LNCaP clone FGC (cell line): ENCODE data around the gene TEDC2.

ENCODE experiments used
- DNase-seq: peaks from one replicate; pipeline ENCODE4 v3.0.0-alpha.2; 2011; ENCODE audit warnings: low read depth
- H3K4me3 ChIP-seq: 2 replicates; pipeline ENCODE4 v1.5.1; 2011; ENCODE audit warnings: mild to moderate bottlenecking, low read depth, low read length, control low read depth
- TF ChIP-seq, protein P1 (sequence below): IDR thresholded peaks from 2 replicates; pipeline ENCODE4 v1.5.1; 2012; ENCODE audit warnings: mild to moderate bottlenecking; ENCODE audit not compliant: control insufficient read depth, insufficient read depth; ENCODE audit errors: extremely low read depth

TEDC2 gene

DNA sequence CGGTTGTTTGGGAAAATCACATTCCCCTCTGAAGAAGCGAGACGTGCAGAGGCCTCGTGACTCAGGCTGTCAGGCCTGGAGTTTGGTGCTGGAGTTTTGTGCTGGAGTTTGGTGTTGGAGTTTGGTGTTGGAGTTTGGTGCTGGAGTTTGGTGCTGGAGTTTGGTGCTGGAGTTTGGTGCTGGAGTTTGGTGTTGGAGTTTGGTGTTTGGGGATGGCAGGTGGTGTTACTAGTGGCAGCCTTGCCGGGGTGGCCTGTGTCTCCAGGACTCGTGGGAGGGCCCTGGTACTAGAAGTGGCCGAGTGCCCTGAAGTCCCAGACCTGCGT lies 27.6 kb downstream of the TEDC2 start:
- TF ChIP-seq, protein P1, sequence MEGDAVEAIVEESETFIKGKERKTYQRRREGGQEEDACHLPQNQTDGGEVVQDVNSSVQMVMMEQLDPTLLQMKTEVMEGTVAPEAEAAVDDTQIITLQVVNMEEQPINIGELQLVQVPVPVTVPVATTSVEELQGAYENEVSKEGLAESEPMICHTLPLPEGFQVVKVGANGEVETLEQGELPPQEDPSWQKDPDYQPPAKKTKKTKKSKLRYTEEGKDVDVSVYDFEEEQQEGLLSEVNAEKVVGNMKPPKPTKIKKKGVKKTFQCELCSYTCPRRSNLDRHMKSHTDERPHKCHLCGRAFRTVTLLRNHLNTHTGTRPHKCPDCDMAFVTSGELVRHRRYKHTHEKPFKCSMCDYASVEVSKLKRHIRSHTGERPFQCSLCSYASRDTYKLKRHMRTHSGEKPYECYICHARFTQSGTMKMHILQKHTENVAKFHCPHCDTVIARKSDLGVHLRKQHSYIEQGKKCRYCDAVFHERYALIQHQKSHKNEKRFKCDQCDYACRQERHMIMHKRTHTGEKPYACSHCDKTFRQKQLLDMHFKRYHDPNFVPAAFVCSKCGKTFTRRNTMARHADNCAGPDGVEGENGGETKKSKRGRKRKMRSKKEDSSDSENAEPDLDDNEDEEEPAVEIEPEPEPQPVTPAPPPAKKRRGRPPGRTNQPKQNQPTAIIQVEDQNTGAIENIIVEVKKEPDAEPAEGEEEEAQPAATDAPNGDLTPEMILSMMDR: no peak
- DNase-seq: no peak
- H3K4me3 ChIP-seq: no peak overlapping the region

DNA sequence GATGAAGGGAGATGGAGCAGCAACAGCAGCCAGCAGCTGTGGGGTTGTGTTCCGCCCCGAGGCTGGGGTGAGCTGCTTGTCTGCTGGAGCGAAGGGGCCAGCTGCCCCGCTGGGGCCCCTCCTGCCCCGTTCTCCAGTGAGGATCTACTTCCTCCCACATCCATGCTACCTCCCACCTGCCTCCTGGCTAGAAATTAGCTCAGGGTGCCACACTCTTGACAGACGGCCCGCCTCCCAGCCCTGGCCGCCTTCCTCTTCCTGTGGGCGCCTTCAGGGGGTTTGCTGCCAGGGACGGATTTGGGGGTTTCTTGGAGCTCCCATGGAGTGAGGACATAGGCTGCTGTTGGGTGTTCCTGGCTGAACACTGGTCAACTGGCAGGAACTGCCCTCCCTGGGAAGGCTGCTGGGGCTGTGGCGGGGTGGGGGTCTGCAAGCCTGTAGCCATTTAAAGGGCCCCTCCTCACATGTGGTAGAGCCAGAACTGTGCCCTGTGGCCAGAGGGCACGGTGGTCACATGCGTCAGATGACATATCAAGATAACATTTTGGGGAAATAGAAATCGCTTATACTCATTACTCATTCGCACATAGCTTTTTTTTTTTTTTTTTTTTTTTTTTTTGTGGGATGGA lies 28.1 kb downstream of the TEDC2 start:
- no peak overlapping the region for H3K4me3 ChIP-seq
- TF ChIP-seq, protein P1: no peak
- no peak for DNase-seq

DNA sequence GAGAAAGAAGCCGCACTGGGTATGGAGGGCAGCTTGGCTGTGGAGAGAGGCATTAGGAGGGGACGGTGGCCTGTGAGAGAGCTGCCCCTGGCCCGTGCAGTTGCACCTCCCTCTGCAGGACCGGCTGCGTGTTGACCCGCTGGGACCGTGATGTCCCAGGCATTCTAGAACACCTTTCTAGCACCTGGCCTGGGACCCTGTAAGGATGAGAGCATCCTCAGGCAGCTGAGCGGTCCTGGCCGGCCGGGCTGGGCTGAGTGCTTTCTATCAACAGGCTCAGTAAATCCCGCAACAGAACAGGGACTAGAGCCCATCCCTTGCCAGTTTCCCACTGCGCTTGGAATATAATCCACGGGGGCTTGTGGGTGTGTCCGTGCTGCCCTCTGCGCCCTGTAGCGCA lies 29.7 kb downstream of the TEDC2 start:
- TF ChIP-seq, protein P1: no peak
- no peak overlapping the region for H3K4me3 ChIP-seq
- DNase-seq: no peak

DNA sequence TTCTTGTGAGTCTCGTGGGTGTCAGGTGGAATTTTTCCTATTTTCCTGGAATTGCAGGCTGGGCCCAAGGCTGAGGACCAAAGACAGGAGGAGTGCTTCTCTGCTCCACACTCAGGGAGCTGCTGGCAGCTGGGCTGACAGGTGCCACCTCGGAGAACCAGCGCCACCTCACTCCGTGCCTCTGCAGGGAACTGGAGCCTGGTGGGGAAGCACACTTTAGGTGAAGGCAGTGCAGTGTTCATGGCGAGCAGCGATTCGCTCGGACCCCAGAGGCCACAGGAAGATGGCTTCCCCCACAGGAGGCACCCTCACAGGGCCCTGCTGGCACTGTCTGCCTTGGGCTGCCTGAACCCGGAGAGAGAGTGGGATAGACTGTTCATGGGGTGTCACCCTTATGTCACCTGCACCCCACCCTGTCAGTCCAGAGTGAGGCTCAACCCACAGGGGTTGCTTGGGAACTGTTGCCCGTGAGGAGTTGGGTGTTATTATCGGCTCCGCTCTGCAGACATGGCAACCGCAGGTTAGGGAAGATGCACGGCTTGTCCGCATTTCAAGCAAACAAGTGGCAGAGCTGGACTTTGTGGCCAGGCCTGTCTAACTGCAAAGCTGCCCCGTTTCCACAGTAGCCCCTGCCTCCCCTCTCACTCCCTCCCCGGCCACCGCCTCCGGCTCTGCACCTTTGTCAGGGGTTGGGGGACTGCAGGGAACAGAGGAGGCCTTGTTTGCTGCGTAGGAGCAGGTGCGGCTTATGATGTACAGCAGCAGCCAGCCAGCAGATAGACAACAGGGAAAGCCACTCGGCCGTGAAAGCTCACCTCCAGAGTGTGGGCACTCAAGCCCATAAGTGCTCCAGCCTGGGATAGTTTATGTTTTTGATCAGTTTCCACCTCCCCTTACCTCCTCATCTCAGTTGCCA lies 30.5 kb downstream of the TEDC2 start:
- H3K4me3 ChIP-seq: no peak overlapping the region
- TF ChIP-seq, protein P1: no peak
- no peak for DNase-seq

DNA sequence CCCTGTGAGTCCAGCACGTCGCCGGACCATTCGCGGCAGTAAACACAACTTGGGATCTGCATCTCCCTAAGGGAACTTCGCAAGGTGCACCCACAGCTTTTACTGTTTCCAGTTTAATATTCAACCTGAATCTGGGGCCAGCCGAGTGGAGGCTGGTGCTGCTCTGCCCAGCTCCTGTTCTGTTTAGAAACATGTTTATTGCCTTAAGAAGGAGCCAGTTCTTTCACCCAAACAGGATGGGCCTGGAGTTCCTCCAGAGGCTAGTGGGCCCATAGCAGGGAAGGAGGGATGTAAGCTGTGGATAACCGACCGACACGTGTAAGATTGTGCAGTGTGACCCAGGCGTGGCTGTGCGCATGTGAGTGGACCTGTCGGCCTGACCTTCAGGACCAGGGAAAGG lies 32.4 kb downstream of the TEDC2 start:
- H3K4me3 ChIP-seq: no peak overlapping the region
- TF ChIP-seq, protein P1: no peak
- no peak for DNase-seq

DNA sequence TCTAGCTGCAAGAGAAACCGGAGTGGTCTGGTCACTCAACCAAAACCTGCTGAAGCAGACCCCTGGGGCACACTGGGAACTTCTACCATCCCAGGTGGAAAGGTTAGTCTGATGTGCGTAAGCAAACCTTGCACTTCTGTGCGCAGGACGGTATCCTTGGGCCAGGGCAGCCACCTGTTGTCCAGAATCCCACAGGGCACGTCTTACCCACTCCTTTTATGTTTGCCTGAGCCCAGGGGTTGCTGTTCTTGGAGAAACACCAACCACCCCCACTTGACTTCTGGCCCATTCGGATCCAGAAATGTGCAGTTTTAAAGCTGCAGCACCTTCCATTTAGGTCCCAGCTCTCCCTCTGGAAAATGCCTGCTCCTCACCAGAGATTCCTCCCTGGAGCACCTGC lies 33.7 kb downstream of the TEDC2 start:
- TF ChIP-seq, protein P1: no peak
- no peak for DNase-seq

More for the DNA sequence above, 33.7 kb downstream of the TEDC2 start:
- H3K4me3 ChIP-seq: no peak overlapping the region
